Ovary (tissue), 9 donors: ENCODE results near the gene HABP2. TPM values are rescaled to one million over a fixed set of nuclear protein-coding genes. Genes with fewer than 3 reads are reported as not detected.

Experiments used
- DNase-seq, 5 donors: peaks; one replicate each; pipeline ENCODE4 v3.0.0-alpha.2; 2019 to 2020
- H3K27ac ChIP-seq, 2 donors: fragments of 200-600 bp; one replicate each; pipeline versions ENCODE4 v1.5.1 to v1.8.0; 2019 to 2022
- H3K27me3 ChIP-seq: fragments of 200-600 bp; one replicate; pipeline ENCODE4 v1.8.0; 2022
- H3K36me3 ChIP-seq: fragments of 200-600 bp; sonication (generic); one replicate; pipeline ENCODE4 v1.5.1; 2019
- H3K4me1 ChIP-seq: one replicate; pipeline ENCODE4 v1.8.1; 2013; ENCODE audit warnings: mild to moderate bottlenecking, moderate library complexity; ENCODE audit not compliant: insufficient read depth
- H3K4me3 ChIP-seq: fragments of 200-600 bp; sonication (generic); one replicate; pipeline ENCODE4 v1.5.1; 2017
- H3K9me3 ChIP-seq, 2 donors: fragments of 200-600 bp in 1 of 2; sonication (generic) in 1 of 2; one replicate each; pipeline versions ENCODE4 v1.5.1 to v1.8.1; 2013 to 2019; ENCODE audit warnings: mild to moderate bottlenecking in 1 of 2, moderate library complexity in 1 of 2
- EP300 ChIP-seq: sonication (generic); formaldehyde crosslinking; IDR thresholded peaks from one replicate; pipeline ENCODE4 v1.6.1; 2017; ENCODE audit warnings: antibody characterized with exemption
- POLR2A ChIP-seq: fragments of 450-650 bp; IDR thresholded peaks from one replicate; pipeline ENCODE4 v1.6.1; 2017; ENCODE audit warnings: antibody characterized with exemption, mild to moderate bottlenecking, moderate library complexity
- WGBS, 3 donors: extraction: QIAGEN DNeasy Blood & Tissue Kit in 1 of 3; methylation state at CpG; one replicate each; pipeline versions ENCODE4 v1.1.5 to v1.1.7; 2013 to 2017; 5-methylcytosine and 5-hydroxymethylcytosine counted together
- intact Hi-C, 4 donors: fragments of 100-400 bp; cut with DNase I; formaldehyde crosslinking; loops; one replicate each; pipeline versions ENCODE4 v1.11.0 to v1.15.1; 2022 to 2023
- polyA plus RNA-seq, 2 donors: library from polyadenylated mRNA; stranded (reverse); fragments of 200-250 nt in 1 of 2; fragments of 350-450 nt in 1 of 2; fragmentation: Illumina TruSeq in 1 of 2; extraction: RNeasy Lipid Tissue Mini Kit (QIAGEN cat#74804) in 1 of 2; gene quantifications; one replicate each; pipeline ENCODE4 v1.2.3, GENCODE V29; 2013 to 2014
- total RNA-seq, 7 donors: library from RNA; depleted of rRNA in 2 of 7; stranded (reverse); fragments of >200 nt in 2 of 7; fragmentation: NEBNext Ultra II Directional in 3 of 7; extraction: Animal tissue kit (Norgen Biotek cat#: 25700) in 3 of 7; gene quantifications; one replicate each; pipeline versions ENCODE4 v1.1.0 to v1.2.4, GENCODE V29; 2016 to 2023
- TF ChIP-seq, protein P1 (sequence below), 3 donors: fragments of 450-650 bp in 2 of 3; fragments of 200-600 bp in 1 of 3; IDR thresholded peaks; one replicate each; pipeline versions ENCODE4 v1.5.1 to v1.8.0; 2016 to 2022; ENCODE audit warnings: antibody characterized with exemption in 3 of 3, mild to moderate bottlenecking in 1 of 3
- donor health status: DM: no; HTN: no; CAD: no; lungs with moderate emphysema.
- donor health status: DM: no; HTN: no; CAD: no.
- donor health status: Bipolar disorder and iron deficiency.
- donor health status: DM: yes; HTN: yes; CAD: no.
- donor health status: DM: no; HTN: no; CAD: no.
- donor health status: DM: yes; HTN: yes; CAD: no.

The HABP2 gene
- total and polyA plus RNA-seq, 9 donors, result 0.07 to 2.3 (median 0.19) TPM; not detected in 3

- 81 to 88% (median 85%) methylated on average over 3 of the region's 3 CpGs for WGBS, 3 donors
- no peaks in the 10 kb centered on the region for H3K9me3 ChIP-seq
- no peak for DNase-seq
- TF ChIP-seq POLR2A (no peak), EP300 (no peak)
- TF ChIP-seq, protein P1, sequence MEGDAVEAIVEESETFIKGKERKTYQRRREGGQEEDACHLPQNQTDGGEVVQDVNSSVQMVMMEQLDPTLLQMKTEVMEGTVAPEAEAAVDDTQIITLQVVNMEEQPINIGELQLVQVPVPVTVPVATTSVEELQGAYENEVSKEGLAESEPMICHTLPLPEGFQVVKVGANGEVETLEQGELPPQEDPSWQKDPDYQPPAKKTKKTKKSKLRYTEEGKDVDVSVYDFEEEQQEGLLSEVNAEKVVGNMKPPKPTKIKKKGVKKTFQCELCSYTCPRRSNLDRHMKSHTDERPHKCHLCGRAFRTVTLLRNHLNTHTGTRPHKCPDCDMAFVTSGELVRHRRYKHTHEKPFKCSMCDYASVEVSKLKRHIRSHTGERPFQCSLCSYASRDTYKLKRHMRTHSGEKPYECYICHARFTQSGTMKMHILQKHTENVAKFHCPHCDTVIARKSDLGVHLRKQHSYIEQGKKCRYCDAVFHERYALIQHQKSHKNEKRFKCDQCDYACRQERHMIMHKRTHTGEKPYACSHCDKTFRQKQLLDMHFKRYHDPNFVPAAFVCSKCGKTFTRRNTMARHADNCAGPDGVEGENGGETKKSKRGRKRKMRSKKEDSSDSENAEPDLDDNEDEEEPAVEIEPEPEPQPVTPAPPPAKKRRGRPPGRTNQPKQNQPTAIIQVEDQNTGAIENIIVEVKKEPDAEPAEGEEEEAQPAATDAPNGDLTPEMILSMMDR (IDR thresholded peaks at IDR 0.05), result no peak
- H3K4me3 ChIP-seq, result no peak overlapping the region
- no peaks in the 10 kb centered on the region for H3K36me3 ChIP-seq
- H3K27ac ChIP-seq, result no peak overlapping the region
- no peaks in the 10 kb centered on the region for H3K27me3 ChIP-seq
- peaks cover 11% of the 10 kb centered on the region for H3K4me1 ChIP-seq
- intact Hi-C loops, result no loop called here
These were observed 8.4 kb downstream of the HABP2 start for GRCh38 chr10:113561214-113561613.

DNA sequence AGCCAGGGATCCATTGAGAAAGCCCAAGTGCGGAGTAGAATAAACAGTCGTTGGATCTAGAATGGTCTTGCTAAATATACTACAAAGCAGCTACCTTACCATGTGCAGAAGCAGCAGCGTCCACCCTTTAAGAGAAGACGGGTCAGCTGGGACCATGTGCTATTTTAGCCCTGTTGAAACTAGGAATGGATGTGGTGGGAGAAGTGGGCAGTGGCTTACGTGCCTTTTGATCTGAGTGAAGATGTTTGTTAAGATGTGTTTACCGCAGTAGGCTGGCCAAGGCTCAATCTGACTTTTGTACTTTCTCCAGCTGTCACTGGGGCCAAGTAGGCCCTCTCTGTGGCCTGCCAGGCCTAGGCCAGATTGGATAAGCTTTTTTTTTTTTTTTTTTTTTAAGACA, 9.2 kb downstream of the HABP2 start:
- intact Hi-C loops, result no loop called here
- Histone ChIP-seq H3K27me3 (no peaks in the 10 kb centered on the region), H3K36me3 (no peaks in the 10 kb centered on the region), H3K27ac (peak overlapping the region in 1 of 2 donors; percentile 26), H3K4me1 (peaks cover 7% of the 10 kb centered on the region), H3K4me3 (no peak overlapping the region), H3K9me3 (no peaks in the 10 kb centered on the region)
- TF ChIP-seq POLR2A (no peak), EP300 (no peak)
- TF ChIP-seq, protein P1 (IDR thresholded peaks at IDR 0.05), result no peak
- no peak for DNase-seq
- 37 to 56% (median 43%) methylated on average over 6 of the region's 6 CpGs for WGBS, 3 donors

- Histone ChIP-seq H3K36me3 (no peaks in the 10 kb centered on the region), H3K4me3 (no peak overlapping the region), H3K27me3 (no peaks in the 10 kb centered on the region), H3K27ac (no peak overlapping the region), H3K4me1 (peaks cover 7% of the 10 kb centered on the region), H3K9me3 (no peaks in the 10 kb centered on the region)
- intact Hi-C loops, result no loop called here
- TF ChIP-seq EP300 (no peak), POLR2A (no peak)
- TF ChIP-seq, protein P1 (IDR thresholded peaks at IDR 0.05), result no peak
- 87 to 88% (median 87%) methylated on average over 5 of the region's 5 CpGs for WGBS, 3 donors
- DNase-seq, result no peak
These were observed 9.9 kb downstream of the HABP2 start for GRCh38 chr10:113562704-113563103.

- Histone ChIP-seq H3K9me3 (no peaks in the 10 kb centered on the region), H3K27ac (no peak overlapping the region), H3K36me3 (no peaks in the 10 kb centered on the region), H3K4me3 (peak overlapping the region; percentile 35), H3K4me1 (peaks cover 4% of the 10 kb centered on the region), H3K27me3 (no peaks in the 10 kb centered on the region)
- WGBS, 3 donors, result 2 to 9% (median 5%) methylated on average over 18 of the region's 18 CpGs
- TF ChIP-seq POLR2A (peak; percentile 20), EP300 (no peak)
- TF ChIP-seq, protein P1 (IDR thresholded peaks at IDR 0.05), result peak; percentile 89 to 91 (median 90)
- DNase-seq, result peak; percentile 66 to 89 (median 79)
- intact Hi-C loops, result no loop called here
These were observed 10.6 kb downstream of the HABP2 start for GRCh38 chr10:113563306-113564088.
